ENCODE data around the gene MCF2L2.

The MCF2L2 gene

DNA sequence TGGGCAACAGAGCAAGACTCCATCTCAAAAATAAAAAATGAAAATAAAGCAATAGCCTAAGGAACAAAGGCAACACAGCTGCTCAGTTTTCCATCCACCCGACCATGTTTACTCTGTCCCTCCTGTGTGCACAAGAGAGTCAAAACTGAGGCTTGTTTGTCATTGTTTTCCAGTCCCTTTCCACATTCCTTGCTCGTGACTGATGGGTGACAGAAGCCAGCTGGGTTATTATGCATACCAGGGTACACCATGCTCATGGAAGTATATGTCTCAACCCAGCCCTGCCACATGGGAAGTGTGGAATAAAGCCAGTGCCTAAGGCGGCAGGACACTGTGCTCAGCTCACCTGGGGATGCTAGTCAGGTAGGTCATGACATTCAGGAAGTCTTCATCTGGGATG, 49.5 kb downstream of the MCF2L2 start:
- TF ChIP-seq, protein P1, sequence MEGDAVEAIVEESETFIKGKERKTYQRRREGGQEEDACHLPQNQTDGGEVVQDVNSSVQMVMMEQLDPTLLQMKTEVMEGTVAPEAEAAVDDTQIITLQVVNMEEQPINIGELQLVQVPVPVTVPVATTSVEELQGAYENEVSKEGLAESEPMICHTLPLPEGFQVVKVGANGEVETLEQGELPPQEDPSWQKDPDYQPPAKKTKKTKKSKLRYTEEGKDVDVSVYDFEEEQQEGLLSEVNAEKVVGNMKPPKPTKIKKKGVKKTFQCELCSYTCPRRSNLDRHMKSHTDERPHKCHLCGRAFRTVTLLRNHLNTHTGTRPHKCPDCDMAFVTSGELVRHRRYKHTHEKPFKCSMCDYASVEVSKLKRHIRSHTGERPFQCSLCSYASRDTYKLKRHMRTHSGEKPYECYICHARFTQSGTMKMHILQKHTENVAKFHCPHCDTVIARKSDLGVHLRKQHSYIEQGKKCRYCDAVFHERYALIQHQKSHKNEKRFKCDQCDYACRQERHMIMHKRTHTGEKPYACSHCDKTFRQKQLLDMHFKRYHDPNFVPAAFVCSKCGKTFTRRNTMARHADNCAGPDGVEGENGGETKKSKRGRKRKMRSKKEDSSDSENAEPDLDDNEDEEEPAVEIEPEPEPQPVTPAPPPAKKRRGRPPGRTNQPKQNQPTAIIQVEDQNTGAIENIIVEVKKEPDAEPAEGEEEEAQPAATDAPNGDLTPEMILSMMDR (IDR thresholded peaks at IDR 0.05; ENCODE audit: low read depth, low read length, missing control alignments), result no peak

GRCh38 chr3:183378545-183378944, 49.9 kb downstream of the MCF2L2 start:
- no peak overlapping the region for H3K4me3 ChIP-seq (ENCODE audit: low read depth, low read length)
- no peaks in the 10 kb centered on the region for H3K36me3 ChIP-seq (replicated peaks)
- H3K27ac ChIP-seq, result no peak overlapping the region
- TF ChIP-seq, protein P1 (IDR thresholded peaks at IDR 0.05; ENCODE audit: low read depth, low read length, missing control alignments), result no peak
- no peaks in the 10 kb centered on the region for H3K27me3 ChIP-seq (replicated peaks)
- DNase-seq, result no peak
- in situ Hi-C loops (cut with HindIII; ENCODE audit: low pct_ligation_motif_present, low sequenced_read_pairs), result loop anchor here (25.0 kb wide), 1 partner anchor 266 kb away; no protein-coding TSS in a partner anchor

More for the DNA sequence above, 49.5 kb downstream of the MCF2L2 start:
- Histone ChIP-seq H3K36me3 (replicated peaks) (no peaks in the 10 kb centered on the region), H3K27me3 (replicated peaks) (no peaks in the 10 kb centered on the region), H3K27ac (no peak overlapping the region), H3K4me3 (ENCODE audit: low read depth, low read length) (no peak overlapping the region)
- DNase-seq, result no peak
- in situ Hi-C loops (cut with HindIII; ENCODE audit: low pct_ligation_motif_present, low sequenced_read_pairs), result loop anchor here (25.0 kb wide), 1 partner anchor 267 kb away; no protein-coding TSS in a partner anchor

DNA sequence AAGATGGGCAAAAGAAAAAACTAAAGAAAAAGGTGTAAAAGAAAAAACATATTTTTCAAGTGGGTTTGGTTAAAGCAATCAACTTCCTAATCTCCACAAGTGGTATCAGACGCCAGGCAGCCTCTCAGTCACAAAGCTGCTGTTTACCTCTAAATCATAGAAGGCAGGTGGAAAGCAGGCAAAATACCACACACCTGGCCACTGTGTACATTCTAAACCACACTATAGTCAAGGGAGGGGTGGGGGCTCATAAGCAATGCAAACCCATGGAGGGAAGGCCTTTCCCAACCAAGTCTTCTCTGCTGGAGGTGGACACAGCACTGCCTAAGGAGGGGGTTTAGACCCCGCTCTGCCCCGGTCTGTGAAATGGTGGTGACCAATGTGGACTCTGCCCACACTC, 50.4 kb downstream of the MCF2L2 start:
- no peak overlapping the region for H3K27ac ChIP-seq
- TF ChIP-seq, protein P1 (IDR thresholded peaks at IDR 0.05; ENCODE audit: low read depth, low read length, missing control alignments), result no peak
- H3K27me3 ChIP-seq (replicated peaks), result no peaks in the 10 kb centered on the region
- DNase-seq, result no peak
- in situ Hi-C loops (cut with HindIII; ENCODE audit: low pct_ligation_motif_present, low sequenced_read_pairs), result loop anchor here (25.0 kb wide), 1 partner anchor 266 kb away; no protein-coding TSS in a partner anchor
- no peak overlapping the region for H3K4me3 ChIP-seq (ENCODE audit: low read depth, low read length)
- no peaks in the 10 kb centered on the region for H3K36me3 ChIP-seq (replicated peaks)

GRCh38 chr3:183377307-183377959, 51.0 kb downstream of the MCF2L2 start:
- Histone ChIP-seq H3K27ac (no peak overlapping the region), H3K36me3 (replicated peaks) (no peaks in the 10 kb centered on the region), H3K4me3 (ENCODE audit: low read depth, low read length) (no peak overlapping the region), H3K27me3 (replicated peaks) (no peaks in the 10 kb centered on the region)
- TF ChIP-seq, protein P1 (IDR thresholded peaks at IDR 0.05; ENCODE audit: low read depth, low read length, missing control alignments), result no peak
- no peak for DNase-seq
- in situ Hi-C loops (cut with HindIII; ENCODE audit: low pct_ligation_motif_present, low sequenced_read_pairs), result loop anchor here (25.0 kb wide), 1 partner anchor 265 kb away; no protein-coding TSS in a partner anchor

DNA sequence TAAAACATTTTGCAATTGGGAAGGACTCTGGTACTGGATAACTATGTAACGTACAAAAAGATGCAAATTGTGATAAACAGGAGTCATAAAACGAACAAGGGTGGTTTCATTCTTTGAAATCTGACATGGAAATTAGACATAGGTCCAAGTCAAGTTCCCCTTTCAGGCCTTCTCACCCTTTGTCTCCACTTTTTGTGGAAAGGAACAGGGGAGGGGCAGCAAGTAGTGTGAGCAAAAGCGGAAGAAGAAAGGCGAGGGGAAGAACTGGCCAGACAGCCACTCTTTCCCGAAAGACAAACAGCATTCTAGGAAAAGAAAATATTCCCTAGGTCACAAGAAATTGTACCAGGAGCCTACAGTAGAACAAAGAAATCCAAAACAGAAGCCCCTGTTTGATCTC, 52.6 kb downstream of the MCF2L2 start:
- TF ChIP-seq, protein P1 (IDR thresholded peaks at IDR 0.05; ENCODE audit: low read depth, low read length, missing control alignments), result no peak
- no peak for DNase-seq
- Histone ChIP-seq H3K27me3 (replicated peaks) (no peaks in the 10 kb centered on the region), H3K4me3 (ENCODE audit: low read depth, low read length) (no peak overlapping the region), H3K27ac (no peak overlapping the region), H3K36me3 (replicated peaks) (no peaks in the 10 kb centered on the region)
- in situ Hi-C loops (cut with HindIII; ENCODE audit: low pct_ligation_motif_present, low sequenced_read_pairs), result loop anchor here (25.0 kb wide), 1 partner anchor 263 kb away; no protein-coding TSS in a partner anchor
